Measurements from ENCODE around the gene STK11IP. TPM values are rescaled to one million over a fixed set of nuclear protein-coding genes. Genes with fewer than 3 reads are reported as not detected.

Gene STK11IP
- total RNA-seq, 2 donors from 2014 or later, result 27.3 to 31.1 TPM

DNA sequence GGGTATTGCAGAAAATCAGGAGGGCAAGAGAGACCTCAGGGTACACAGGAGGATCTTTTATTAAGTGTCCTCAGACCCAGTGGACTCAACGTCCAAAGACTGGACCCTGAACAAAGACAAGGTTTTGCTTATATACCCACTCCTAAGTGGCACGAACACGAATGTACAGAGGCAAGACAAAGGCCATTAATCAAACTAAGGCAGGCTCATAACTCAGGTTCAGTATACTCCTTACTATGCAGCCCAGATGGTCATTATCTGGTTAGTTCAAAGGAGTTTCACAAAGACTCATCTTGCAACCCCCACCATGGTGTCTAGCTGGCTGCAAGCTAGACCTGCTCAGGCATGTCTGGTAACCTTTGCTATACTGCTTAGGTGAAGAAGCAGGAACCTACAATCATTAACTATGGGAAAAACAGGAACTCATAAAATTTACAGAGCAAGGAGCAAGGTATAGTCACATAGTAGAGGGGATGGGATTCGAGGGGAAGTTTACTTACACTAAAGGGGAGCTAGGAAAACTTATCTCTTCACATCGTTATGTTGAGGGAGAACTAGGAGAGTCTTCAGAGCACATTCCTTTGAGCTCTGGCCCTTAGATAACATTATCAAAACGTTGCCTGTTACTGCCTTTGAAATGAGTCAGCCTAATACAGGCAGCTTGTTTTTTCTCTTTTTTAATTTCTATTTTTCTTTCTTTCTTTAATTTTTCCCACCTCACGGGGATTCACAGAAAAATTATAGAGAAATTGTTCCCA is 63.7 kb downstream of the STK11IP start:
- Histone ChIP-seq H3K27me3 (ENCODE audit: control insufficient read depth, insufficient read depth, low read length, poor library complexity, severe bottlenecking) (no peaks in the 10 kb centered on the region), H3K4me1 (ENCODE audit: control insufficient read depth, insufficient read depth, low read length) (peaks cover 3% of the 10 kb centered on the region), H3K9ac (ENCODE audit: extremely low read depth, low read length, poor library complexity, severe bottlenecking) (peak overlapping the region; percentile 4), H3K36me3 (ENCODE audit: control insufficient read depth, insufficient read depth, low read length) (no peaks in the 10 kb centered on the region), H3K4me3 (ENCODE audit: low read length) (peak overlapping the region; percentile 66), H3K9me3 (ENCODE audit: control insufficient read depth, low read length) (peaks cover 21% of the 10 kb centered on the region), H3K27ac (ENCODE audit: low read depth, low read length) (no peak overlapping the region)
- peaks cover 8% of the 10 kb centered on the region for H3K4me1 Mint-ChIP-seq
- H3K4me3 Mint-ChIP-seq, result no peak overlapping the region
- TF ChIP-seq, protein P1, sequence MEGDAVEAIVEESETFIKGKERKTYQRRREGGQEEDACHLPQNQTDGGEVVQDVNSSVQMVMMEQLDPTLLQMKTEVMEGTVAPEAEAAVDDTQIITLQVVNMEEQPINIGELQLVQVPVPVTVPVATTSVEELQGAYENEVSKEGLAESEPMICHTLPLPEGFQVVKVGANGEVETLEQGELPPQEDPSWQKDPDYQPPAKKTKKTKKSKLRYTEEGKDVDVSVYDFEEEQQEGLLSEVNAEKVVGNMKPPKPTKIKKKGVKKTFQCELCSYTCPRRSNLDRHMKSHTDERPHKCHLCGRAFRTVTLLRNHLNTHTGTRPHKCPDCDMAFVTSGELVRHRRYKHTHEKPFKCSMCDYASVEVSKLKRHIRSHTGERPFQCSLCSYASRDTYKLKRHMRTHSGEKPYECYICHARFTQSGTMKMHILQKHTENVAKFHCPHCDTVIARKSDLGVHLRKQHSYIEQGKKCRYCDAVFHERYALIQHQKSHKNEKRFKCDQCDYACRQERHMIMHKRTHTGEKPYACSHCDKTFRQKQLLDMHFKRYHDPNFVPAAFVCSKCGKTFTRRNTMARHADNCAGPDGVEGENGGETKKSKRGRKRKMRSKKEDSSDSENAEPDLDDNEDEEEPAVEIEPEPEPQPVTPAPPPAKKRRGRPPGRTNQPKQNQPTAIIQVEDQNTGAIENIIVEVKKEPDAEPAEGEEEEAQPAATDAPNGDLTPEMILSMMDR (conservative IDR thresholded peaks at IDR 0.05), result no peak
- peaks cover 6% of the 10 kb centered on the region for H3K27me3 Mint-ChIP-seq (ENCODE audit: insufficient read depth)
- no peaks in the 10 kb centered on the region for H3K36me3 Mint-ChIP-seq (ENCODE audit: low read depth)
- peak; percentile 40 for DNase-seq
- no peak overlapping the region for H3K27ac Mint-ChIP-seq
- peaks cover 26% of the 10 kb centered on the region for H3K9me3 Mint-ChIP-seq
- 76 to 83% methylated on average over 6 to 7 of the region's 7 CpGs for WGBS, 2 experiments (ENCODE audit: insufficient coverage in 1 of 2, insufficient read length in 1 of 2)

DNA sequence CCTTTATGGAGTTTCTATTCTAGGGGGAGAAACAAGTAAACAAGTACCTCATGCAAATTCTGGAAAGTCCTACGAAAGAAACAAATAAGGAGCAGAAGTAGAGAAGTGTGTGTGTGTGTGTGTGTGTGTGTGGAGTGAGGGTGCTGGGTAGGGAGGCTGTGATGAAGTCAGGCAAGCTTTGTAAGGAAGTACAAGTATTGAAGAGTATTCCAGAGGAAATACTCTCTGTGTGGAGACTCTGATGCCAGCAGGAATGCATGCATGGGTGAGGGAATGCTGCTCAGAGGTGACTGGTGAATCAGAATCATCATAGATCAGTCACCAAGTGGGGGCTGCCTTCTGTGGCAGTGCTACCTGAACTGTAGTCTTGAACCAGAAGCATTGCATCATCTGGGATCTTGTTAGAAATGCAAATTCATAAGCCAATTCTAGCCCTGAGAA is 64.3 kb downstream of the STK11IP start:
- peaks cover 8% of the 10 kb centered on the region for H3K4me1 Mint-ChIP-seq
- TF ChIP-seq, protein P1 (conservative IDR thresholded peaks at IDR 0.05), result no peak
- H3K36me3 Mint-ChIP-seq (ENCODE audit: low read depth), result no peaks in the 10 kb centered on the region
- peaks cover 6% of the 10 kb centered on the region for H3K27me3 Mint-ChIP-seq (ENCODE audit: insufficient read depth)
- no peaks in the 10 kb centered on the region for H3K27me3 ChIP-seq (ENCODE audit: control insufficient read depth, insufficient read depth, low read length, poor library complexity, severe bottlenecking)
- H3K9me3 Mint-ChIP-seq, result peaks cover 24% of the 10 kb centered on the region
- peak overlapping the region; percentile 66 for H3K4me3 ChIP-seq (ENCODE audit: low read length)
- no peak overlapping the region for H3K4me3 Mint-ChIP-seq
- H3K9ac ChIP-seq (ENCODE audit: extremely low read depth, low read length, poor library complexity, severe bottlenecking), result peak overlapping the region; percentile 4
- H3K27ac Mint-ChIP-seq, result peak overlapping the region; percentile 54
- WGBS, 2 experiments (ENCODE audit: insufficient coverage in 1 of 2, insufficient read length in 1 of 2), result 94% methylated on average over 1 of the region's 1 CpG; no CpG with 5 or more reads in 1 of the 2 experiments
- H3K9me3 ChIP-seq (ENCODE audit: control insufficient read depth, low read length), result peaks cover 21% of the 10 kb centered on the region
- H3K4me1 ChIP-seq (ENCODE audit: control insufficient read depth, insufficient read depth, low read length), result peaks cover 3% of the 10 kb centered on the region
- H3K27ac ChIP-seq (ENCODE audit: low read depth, low read length), result no peak overlapping the region
- H3K36me3 ChIP-seq (ENCODE audit: control insufficient read depth, insufficient read depth, low read length), result no peaks in the 10 kb centered on the region
- peak; percentile 49 for DNase-seq

DNA sequence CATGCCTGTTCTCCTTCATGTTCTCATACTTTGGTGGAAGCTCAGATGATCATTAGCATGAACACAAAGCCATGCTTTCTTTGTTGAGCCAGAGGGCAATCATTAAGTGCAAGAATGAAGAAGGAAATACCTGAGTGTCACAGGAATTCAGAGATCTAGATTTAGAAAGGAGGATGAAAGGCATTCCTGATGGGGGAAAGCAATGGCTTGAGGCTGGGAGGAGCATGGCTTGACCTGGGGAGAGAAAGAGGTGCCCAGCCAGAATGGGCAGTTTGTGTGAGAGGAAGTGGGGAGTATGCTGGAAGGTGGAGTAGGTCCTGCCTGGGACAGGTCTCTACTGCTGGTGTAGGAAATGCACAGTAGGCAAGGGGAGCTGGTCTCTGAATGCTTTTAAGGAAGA is 64.9 kb downstream of the STK11IP start:
- Histone ChIP-seq H3K36me3 (ENCODE audit: control insufficient read depth, insufficient read depth, low read length) (no peaks in the 10 kb centered on the region), H3K27me3 (ENCODE audit: control insufficient read depth, insufficient read depth, low read length, poor library complexity, severe bottlenecking) (no peaks in the 10 kb centered on the region), H3K9ac (ENCODE audit: extremely low read depth, low read length, poor library complexity, severe bottlenecking) (peak overlapping the region; percentile 4), H3K27ac (ENCODE audit: low read depth, low read length) (no peak overlapping the region), H3K9me3 (ENCODE audit: control insufficient read depth, low read length) (peaks cover 21% of the 10 kb centered on the region), H3K4me1 (ENCODE audit: control insufficient read depth, insufficient read depth, low read length) (peaks cover 3% of the 10 kb centered on the region), H3K4me3 (ENCODE audit: low read length) (peak overlapping the region; percentile 66)
- peaks cover 24% of the 10 kb centered on the region for H3K9me3 Mint-ChIP-seq
- peak overlapping the region; percentile 54 for H3K27ac Mint-ChIP-seq
- TF ChIP-seq, protein P1 (conservative IDR thresholded peaks at IDR 0.05), result no peak
- H3K27me3 Mint-ChIP-seq (ENCODE audit: insufficient read depth), result peaks cover 6% of the 10 kb centered on the region
- peaks cover 8% of the 10 kb centered on the region for H3K4me1 Mint-ChIP-seq
- DNase-seq, result peak; percentile 68
- no peak overlapping the region for H3K4me3 Mint-ChIP-seq
- no peaks in the 10 kb centered on the region for H3K36me3 Mint-ChIP-seq (ENCODE audit: low read depth)
